Measurements from ENCODE around the gene C10orf90.

C10orf90 gene, protein sequence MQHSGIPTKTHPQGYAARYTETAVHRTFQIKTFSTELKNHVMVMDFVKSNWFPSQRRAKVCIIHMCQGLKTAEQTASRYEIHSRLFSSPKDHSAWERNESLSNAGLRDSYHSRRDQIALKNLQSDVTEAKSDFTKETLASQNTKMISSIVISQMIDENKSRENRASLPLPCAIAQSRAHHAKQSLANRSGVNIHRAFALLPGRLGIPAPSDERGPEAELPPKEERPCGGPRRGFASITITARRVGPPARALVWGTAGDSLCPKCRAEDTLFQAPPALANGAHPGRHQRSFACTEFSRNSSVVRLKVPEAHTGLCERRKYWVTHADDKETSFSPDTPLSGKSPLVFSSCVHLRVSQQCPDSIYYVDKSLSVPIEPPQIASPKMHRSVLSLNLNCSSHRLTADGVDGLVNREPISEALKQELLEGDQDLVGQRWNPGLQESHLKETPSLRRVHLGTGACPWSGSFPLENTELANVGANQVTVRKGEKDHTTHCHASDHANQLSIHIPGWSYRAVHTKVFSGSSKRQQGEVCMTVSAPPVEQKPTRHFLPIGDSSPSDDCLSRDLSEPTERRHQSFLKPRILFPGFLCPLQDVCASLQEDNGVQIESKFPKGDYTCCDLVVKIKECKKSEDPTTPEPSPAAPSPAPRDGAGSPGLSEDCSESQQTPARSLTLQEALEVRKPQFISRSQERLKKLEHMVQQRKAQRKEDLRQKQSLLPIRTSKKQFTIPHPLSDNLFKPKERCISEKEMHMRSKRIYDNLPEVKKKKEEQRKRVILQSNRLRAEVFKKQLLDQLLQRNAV

DNA sequence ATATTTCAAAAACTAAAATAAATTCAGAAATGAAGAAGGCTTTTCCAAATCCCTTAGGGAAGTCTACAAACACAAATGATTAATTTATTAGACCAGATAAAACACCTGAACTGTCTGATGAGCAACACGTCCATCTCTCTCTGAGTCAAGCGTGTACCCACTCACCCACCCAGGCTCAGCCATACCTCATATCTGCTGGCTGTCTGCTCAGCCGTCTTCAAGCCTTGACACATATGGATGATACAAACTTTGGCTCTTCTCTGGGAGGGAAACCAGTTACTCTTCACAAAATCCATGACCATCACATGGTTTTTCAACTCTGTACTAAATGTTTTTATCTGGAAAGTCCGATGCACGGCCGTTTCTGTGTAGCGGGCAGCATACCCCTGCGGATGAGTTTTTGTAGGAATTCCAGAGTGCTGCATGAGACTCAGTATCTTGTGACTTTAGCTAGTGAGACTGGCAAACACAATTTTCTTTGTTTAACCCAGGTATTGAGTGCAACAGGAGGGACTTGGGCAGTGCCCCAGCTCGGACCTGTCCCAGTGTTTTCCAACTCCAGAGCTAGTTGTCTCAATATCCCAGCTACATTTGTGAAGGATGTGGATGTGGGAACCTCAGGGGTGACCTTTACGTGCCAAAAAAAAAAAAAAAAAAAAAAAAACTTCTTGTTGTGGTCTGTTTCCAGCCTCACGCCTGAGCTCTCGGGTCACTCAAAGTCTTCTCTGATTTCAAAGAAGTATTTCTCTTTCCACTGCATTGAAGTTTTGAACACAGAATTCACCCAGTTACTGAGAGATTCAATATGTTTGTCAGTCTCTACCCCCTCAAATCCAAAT lies at the start of gene C10orf90:
Gene C10orf90 (minus strand): TSS at position 638 of the 839 bp plus-strand sequence. CDS start 213 bp downstream, at position 425.
- DNase-seq: no peak

DNA sequence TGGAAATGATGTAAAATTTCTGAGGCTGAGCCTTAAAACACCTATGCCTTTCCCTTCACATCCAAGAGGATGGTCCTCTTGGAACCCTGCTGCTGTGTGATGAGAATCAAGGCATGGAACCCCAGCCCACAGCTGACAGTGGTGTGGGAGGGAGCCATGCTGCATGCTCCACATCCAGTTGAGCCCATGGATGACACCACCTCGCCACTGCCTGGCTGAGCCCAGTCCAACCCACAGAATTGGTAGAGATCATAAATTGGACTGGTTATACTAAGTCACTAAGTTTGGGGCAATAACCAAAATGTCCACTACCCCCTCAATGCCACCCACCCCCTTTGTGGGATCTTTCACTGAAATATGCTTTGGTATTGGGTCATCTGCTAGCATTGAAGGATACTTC lies 45.9 kb upstream of the C10orf90 start:
- DNase-seq: no peak

DNA sequence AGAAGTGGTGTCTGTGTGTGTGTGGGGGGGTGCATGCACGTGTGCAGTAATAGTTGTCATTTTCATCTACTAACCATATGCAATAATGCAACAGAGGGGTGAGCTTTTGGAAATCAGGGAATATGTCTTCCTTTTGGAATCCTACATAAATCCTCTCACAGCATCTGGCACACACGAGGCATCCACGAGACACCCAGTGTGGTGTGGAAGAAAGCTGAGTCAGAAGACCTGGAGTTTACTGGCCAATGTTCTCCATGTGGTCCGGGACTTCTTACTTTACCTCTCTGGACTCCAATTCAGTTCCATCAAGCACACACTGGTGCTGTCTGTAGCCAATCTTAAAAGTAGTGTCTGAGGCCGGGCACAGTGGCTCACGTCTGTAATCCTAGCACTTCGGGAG lies 43.1 kb upstream of the C10orf90 start:
- DNase-seq: no peak

DNA sequence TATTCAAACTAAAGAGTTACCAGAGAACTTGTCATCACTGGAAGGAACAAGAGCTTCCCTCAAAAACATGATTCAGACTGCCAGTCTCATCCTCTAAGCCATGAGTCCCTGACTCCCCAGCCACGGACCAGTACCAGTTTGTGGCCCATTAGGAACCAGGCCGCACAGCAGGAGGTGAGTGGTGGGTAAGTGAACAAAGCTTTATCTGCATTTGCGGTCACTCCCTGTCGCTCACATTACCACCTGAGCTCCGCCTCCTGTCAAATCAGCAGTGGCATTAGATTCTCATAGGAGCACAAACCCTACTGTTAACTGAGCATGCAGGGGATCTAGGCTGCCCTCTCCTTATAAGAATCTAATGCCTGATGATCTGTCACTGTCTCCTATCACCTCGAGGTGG lies 42.2 kb upstream of the C10orf90 start:
- no peak for DNase-seq

DNA sequence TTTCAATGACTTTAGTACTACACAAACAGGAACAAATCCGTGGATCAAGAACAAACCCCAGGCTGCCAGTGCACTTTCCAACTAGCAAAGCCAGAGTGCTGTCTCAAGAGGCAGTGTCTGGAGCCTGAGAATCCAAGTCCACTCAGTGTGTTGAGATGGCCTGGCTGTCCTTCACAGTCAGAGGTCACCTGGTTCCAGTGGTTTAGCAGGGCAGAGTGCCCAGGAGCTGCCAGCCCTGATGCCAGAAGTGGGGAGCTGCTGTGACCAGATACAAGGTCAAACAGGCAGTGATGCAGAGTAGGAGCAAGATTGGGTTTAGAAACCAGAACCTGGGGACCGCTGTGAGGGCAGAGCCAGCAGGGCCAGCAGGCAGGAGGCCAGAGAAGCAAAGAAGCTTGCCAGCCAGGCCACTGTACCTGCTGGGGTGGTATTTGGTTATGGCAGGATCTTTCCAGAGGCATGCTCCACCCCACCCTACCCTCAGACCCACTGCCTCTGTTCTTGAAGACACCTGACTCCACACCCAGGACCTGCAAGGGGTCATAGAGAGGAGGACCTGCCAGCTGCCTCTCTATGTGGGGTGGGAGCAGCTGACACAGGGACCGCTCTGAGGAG lies 35.6 kb upstream of the C10orf90 start:
- no peak for DNase-seq

DNA sequence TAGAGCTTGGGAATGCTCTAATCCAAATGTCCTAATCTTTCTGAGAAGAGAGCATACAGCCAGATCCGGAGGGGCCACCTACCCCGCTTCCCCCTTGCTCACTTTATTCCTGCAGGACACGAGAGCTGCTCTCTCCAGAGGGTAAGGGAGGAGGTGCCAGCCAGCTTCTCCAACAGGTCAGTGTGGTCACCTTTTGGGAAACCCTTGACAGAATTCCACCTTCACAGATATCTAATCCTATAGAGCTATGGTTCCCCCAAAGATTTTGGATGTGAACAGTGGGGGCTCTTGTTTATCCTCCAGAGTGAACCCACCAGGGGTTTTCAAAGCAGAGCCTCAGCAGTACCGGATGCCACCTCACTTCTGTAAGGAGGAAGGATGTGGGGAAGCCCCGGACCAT lies 34.6 kb upstream of the C10orf90 start:
- DNase-seq: no peak

DNA sequence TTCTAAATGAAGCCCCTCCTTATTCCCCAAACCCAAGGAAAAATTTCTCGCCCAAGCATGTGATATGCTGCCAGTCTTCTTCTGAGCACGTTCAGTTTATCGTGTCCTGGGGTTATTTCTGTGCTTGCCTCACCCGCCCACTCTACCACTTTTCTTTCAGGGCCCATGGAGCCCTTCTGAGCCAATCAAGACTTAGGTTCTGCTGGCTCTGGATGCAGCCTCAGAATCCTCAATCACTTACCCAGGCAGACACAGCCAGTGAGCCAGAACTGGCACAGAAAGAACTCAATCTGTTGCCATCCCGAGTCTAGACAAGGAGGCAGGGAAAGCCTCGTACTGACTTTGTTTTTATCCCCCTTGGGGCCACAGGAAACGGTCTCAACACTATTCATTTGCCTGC lies 34.2 kb upstream of the C10orf90 start:
- no peak for DNase-seq

DNA sequence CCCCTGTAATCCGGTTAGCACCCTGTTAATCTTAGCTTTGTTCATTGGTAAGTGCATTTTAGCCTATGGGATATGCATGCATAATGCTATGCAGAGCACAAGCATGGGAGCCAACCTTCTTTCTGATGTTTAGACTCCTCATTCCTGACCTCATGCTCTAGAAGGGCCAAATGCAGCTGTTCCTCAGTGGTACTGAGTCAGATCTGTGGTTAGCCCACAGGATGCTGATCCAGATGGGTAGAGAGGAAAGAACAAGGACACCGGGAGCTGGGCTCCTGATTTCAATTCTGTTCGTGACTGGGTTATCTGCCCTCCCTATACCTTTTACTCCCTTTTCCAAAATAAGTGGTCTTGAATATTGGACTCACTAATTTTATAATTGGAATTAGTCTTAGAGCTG lies 31.7 kb upstream of the C10orf90 start:
- no peak for DNase-seq

DNA sequence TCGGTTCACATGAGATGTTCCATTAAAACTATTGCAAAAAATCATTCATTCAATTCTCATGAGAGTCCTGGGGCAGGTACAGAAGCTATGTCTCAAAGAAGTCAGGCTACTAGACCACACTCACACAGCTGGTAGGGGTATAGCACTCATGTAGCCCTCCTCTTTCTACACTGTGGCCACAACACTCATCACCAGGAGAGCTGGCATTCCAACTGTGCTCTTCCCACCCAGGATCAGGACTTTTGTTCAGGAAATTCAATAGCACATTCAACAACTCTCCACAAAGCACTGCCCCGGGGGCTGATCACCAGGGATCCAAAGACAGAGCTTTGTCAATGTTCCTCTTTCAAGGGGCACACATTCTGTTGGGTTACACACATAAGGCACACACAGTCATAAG lies 31.0 kb upstream of the C10orf90 start:
- DNase-seq: no peak

DNA sequence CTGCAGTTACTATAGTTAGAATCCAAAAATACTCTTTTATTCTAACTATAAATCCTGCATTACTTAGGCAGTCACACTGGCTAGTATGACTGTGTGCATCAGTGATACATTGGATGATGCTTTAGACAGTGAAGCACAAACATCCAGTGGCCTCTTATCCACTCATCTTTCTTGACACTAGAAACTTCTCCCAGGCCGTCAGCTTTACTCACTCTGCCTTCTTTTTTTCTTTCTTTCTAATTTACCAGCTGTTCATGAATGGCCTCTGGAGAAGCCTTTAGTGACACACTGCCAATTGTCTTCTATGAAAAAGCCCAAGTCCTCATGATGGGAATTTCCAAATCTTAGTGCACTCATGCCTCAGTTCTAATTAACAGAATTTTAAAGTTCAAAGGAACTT lies 26.2 kb upstream of the C10orf90 start:
- DNase-seq: no peak

DNA sequence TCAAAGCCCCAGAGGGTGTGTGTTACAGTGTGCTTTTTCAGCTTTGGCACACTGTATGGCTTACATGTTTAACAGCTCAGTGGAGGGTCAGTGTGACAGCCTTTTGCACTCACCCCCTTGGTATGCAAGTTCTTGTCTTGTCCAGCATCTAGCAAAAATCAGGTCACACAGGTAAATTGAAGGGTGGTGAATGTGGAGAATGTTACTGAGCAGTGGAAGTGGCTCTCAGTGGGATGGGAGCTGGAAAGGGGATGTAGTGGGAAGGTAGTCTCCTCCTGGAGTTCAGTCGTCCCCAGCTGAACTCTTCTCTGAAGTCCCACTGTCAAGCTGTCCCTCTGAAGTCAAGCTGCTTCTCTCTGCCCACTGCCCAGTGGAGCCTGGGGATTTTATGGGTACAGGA lies 21.0 kb upstream of the C10orf90 start:
- no peak for DNase-seq

DNA sequence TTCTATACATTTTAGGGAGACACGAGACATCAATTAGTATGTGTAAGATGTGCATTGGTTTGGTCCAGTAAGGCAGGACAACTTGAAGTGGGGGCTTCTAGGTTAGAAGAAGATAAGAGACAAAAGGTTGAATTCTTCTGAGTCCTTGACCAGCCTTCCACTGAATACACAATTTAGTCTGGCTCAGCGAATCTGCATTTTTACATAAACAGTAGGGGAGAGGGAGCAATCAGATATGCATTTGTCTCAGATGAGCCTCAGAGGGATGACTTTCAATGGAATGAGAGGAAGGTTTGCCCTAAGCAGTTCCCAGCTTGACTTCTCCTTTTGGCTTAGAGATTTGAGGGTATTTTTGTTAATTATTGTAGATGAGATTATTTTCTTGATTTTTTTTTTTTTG lies 20.0 kb upstream of the C10orf90 start:
- no peak for DNase-seq

DNA sequence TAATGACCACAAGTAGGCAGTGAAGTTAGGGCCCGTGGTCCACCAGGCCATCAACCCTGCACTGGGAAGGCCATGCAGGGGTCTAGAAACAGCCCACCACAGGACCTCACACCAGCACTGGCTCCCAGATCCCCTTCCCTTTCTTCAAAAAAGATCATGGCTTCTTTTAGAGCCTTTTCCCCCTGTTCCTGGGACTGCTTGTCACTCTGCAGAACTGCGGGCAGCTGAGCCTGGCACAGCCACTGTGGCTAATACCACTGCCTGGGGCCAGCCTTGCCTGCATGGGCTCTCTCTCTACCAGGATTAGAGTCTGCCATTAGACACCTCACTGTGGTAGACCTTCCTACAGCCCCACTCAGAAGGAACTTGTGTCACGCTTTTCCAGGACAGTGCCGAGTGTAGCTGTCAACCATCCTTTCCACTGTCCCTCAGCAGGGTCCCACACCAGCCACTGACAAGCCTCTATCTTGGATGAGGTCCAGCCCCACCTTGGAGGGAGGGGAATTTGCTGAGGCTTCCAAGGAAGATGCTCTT lies 19.0 kb upstream of the C10orf90 start:
- no peak for DNase-seq

DNA sequence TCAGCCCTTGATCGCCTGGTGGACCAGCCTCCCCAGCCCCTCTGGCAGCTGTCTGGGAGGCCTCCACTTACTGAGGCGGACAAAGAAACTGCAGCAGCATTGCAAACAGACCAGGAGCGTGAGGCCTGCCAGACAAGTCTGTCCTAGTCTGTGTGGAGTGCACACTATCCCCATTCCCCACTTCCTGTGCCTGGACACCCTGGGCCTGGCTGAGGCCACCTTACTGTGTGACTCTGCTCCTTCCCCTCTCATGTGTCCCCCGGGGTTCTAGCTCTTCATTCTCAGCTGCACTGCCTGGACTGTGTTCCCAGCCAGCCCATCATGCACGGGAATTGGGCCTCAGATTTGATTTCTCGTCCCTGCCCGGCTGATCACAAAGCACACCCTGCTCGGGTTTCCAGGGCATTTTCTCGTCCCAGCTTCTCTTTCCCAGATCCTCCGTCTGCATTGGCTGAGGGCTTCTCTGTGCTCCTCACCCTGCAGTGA lies 16.7 kb upstream of the C10orf90 start:
- no peak for DNase-seq

DNA sequence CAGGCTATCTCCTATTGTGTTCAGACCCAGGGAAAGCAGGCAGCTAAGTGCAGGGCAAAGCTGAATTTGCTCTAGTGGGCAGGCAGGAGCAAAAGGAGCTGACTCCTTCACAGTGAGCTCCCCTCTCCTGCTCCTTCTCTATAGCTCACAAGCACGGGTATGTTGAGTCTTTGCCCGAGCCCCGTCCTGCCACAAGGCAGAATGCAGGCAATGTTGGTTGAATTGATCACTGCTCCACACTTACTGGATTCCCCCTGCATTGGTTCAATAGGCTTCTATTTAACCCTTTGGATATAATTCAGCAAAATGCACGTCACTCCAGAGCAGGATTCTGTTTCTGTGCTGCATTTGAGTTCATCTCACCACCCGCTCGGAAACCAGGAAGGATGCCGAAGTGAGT lies 16.2 kb upstream of the C10orf90 start:
- DNase-seq: no peak

DNA sequence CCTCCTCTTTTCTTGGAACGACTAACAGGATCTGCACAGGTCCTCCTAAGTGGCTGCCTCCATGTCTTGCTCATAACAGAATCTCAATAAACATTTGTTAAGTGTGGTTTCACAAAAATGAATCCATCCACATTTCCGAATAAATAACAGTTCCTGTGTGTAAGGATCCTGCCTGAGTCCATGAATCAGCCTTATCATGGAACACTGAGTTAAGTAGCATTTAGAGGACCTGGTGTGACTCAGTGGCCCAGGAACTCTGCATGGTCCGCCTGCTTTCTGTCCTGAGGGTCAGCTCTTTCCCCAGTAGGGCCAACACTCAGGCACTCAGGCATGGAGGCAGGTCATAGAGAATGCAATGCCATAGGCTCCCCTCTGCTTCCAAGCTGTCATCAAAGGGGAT lies 15.8 kb upstream of the C10orf90 start:
- no peak for DNase-seq

DNA sequence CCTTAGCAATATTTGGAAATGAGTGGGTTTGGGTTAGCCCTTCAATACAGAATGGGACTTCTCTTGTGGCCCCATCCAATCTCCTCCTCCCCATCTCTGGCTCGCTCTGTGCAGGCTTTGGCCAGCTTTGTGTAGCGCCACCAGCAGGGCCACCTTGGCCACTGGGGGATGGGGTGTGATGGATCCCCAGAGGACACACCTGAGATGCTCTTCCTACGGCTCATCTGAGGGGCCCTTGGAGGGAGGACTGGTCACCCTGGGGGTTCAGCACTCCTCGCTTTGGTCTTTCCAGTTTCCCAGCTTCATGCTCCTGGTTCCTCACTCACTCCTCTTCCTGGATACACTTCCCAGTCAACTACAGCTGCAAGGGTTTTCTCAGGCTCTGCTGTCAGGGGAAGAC lies 15.3 kb upstream of the C10orf90 start:
- DNase-seq: no peak

DNA sequence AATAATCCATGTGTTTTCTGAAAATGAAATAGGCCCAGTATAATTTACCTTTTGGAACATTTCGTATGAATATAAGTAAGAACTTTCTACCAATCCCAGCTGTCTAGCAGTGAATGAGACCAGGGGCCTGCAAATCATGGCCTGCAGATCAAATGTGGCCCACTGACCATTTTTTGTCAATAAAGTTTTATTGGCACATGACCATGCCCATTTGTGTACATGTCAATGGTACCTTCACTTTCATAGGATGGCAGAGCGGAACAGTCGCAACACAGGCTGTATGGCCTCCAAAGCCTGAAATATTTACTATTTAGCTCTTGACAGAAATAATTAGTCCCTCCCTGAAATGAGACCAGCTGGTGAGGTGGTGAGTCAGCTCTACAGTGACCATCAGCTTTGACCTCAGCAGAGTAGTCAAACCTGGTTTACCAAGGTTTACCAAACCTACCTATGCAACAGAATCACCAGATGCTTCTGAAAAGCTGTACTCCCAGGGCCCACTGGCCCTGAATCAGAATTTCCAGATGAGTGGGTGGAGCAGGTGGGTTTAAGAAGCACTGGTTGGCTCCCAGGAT lies 13.8 kb upstream of the C10orf90 start:
- DNase-seq: no peak

DNA sequence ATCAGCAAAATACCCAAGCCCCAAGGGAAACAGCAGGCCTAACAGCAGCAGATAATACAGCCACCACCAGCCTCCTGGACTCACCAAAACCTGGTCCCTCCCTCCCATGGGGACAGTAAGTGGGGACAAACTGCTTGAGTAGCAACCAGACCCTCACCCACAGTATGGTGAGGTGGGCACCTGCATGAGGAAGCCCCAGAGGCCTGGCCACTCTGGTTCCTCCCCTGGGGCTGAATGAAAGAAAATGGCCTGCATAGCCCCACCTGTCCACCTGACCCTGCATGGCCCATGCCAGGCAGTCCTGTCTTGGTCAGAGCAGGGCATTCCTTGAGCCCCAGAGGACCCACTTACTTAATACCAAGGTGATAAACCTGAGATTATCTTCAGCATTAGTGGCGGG lies 13.0 kb upstream of the C10orf90 start:
- no peak for DNase-seq

DNA sequence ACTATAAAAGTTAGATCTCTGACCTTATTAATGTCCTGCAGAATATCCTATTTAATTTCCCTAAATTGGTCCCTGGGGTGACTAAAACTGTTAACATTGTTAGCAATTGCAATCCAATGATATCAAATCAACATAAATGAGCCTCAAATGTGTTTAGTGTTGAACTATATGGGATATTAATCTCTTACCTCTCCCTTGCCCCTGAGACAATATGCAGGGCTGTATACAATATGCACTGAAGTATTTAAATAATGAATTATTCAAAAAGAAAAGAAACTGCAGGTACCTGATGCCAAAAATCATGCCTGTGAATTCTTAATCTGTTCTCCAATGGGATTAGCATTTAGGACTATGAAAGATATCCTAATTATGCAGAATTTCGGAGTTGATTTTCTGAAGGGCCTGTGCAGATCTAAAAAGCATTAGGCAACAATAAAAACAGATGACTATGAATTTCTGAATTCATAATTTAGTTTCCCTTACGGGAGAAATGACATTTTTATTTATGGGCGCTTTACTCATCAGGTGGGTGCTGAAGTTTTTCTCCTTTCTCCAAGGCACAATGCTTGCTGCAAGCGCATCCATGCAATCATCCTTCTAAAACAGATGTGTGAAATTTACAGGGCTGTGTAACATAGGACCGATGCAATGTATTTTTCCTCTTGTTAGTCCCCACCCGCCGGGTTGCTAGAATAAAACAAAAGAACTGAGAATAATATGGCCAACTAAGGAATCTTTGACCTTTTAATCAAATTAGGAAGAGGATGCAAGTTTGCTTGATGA lies 5.4 kb upstream of the C10orf90 start:
- no peak for DNase-seq

Measured in CD4-positive, alpha-beta T cell treated with Interferon gamma for 1 hour (primary cell).